ENCODE measurements around the gene KCNH4.

The KCNH4 gene

DNA sequence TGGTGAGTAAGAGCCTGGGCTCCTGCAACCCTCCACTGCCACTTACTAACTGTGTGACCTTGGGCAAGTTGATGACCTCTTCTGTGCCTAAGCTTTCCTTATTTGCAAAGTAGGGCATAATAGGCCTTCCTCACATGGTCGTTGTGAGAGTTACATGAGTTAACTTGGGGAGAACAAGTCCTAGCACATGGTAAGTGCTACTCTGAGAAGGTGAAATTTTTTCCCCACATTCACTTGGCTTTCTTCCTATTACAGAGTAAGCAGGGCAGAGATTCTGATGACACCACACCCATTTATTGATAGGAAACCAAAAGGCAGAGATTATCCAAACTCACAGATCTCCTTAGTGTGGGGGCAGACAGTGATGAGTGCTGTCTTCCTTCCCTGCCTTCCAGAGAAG, 1.6 kb downstream of the KCNH4 start:
- peaks cover 7 to 19% of the 10 kb centered on the region in 2 donors for H3K27me3 ChIP-seq (ENCODE audit: control insufficient read depth in 2 of 2, insufficient read depth in 2 of 2, low read length in 2 of 2)
- no peak overlapping the region for H3K4me3 ChIP-seq (ENCODE audit: low read length in 2 of 2)
- no peaks in the 10 kb centered on the region for H3K9me3 ChIP-seq (ENCODE audit: control insufficient read depth in 2 of 2, low read length in 2 of 2)
- H3K9ac ChIP-seq (ENCODE audit: low read depth in 1 of 2, low read length in 2 of 2) = no peak overlapping the region
- H3K36me3 ChIP-seq (ENCODE audit: control insufficient read depth in 2 of 2, insufficient read depth in 2 of 2, low read length in 2 of 2) = no peaks in the 10 kb centered on the region
- peaks cover 18 to 26% of the 10 kb centered on the region in 2 donors for H3K4me1 ChIP-seq (ENCODE audit: control insufficient read depth in 2 of 2, insufficient read depth in 2 of 2, low read length in 2 of 2)
- no peak overlapping the region for H3K27ac ChIP-seq (ENCODE audit: low read depth in 2 of 2, low read length in 2 of 2)

- H3K9me3 ChIP-seq (ENCODE audit: control insufficient read depth in 2 of 2, low read length in 2 of 2) = no peaks in the 10 kb centered on the region
- no peak overlapping the region for H3K9ac ChIP-seq (ENCODE audit: low read depth in 1 of 2, low read length in 2 of 2)
- H3K27ac ChIP-seq (ENCODE audit: low read depth in 2 of 2, low read length in 2 of 2) = no peak overlapping the region
- peaks cover 7 to 19% of the 10 kb centered on the region in 2 donors for H3K27me3 ChIP-seq (ENCODE audit: control insufficient read depth in 2 of 2, insufficient read depth in 2 of 2, low read length in 2 of 2)
- no peaks in the 10 kb centered on the region for H3K36me3 ChIP-seq (ENCODE audit: control insufficient read depth in 2 of 2, insufficient read depth in 2 of 2, low read length in 2 of 2)
- H3K4me3 ChIP-seq (ENCODE audit: low read length in 2 of 2) = no peak overlapping the region
- peaks cover 14 to 23% of the 10 kb centered on the region in 2 donors for H3K4me1 ChIP-seq (ENCODE audit: control insufficient read depth in 2 of 2, insufficient read depth in 2 of 2, low read length in 2 of 2)
Measured at GRCh38 chr17:42178817-42179216, 2.1 kb downstream of the KCNH4 start.

GRCh38 chr17:42177684-42178083, 3.3 kb downstream of the KCNH4 start:
- Histone ChIP-seq H3K27me3 (ENCODE audit: control insufficient read depth in 2 of 2, insufficient read depth in 2 of 2, low read length in 2 of 2) (peaks cover 7 to 19% of the 10 kb centered on the region in 2 donors), H3K4me3 (ENCODE audit: low read length in 2 of 2) (no peak overlapping the region), H3K4me1 (ENCODE audit: control insufficient read depth in 2 of 2, insufficient read depth in 2 of 2, low read length in 2 of 2) (peaks cover 3 to 12% of the 10 kb centered on the region in 2 donors), H3K36me3 (ENCODE audit: control insufficient read depth in 2 of 2, insufficient read depth in 2 of 2, low read length in 2 of 2) (no peaks in the 10 kb centered on the region), H3K9ac (ENCODE audit: low read depth in 1 of 2, low read length in 2 of 2) (no peak overlapping the region), H3K27ac (ENCODE audit: low read depth in 2 of 2, low read length in 2 of 2) (no peak overlapping the region), H3K9me3 (ENCODE audit: control insufficient read depth in 2 of 2, low read length in 2 of 2) (no peaks in the 10 kb centered on the region)

DNA sequence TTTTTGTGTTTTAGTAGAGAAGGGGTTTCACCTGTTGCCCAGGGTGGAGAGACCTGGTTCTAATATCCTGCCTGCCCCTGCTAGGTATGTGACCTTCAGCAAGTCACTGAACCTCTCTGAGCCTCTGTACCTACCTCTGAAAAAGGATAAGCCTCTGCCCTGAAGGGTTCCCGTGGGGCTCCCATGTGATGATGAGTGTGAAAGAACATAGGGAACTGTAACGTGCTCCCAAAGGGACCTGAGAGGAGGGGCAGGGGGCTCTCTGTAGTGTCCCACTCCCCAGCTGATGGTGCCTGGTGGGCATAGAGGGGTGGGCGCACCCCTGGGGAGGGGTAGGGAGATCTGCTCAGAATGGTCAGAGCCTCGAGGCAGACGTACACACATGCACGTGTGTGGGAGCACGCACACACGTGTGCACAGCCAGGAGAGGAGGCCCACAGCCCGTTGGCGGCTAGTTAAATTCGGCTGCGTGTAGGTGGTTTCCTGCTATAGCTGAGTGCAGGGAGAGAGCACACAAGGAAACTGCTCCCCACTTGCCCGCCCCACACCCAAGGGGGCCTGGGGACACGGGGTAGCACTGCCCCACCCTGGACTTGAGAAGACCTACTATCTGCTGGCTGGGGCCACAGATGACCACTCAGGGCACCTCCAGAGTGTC, 6.7 kb downstream of the KCNH4 start:
- Histone ChIP-seq H3K9ac (ENCODE audit: low read depth in 1 of 2, low read length in 2 of 2) (no peak overlapping the region), H3K9me3 (ENCODE audit: control insufficient read depth in 2 of 2, low read length in 2 of 2) (no peaks in the 10 kb centered on the region), H3K36me3 (ENCODE audit: control insufficient read depth in 2 of 2, insufficient read depth in 2 of 2, low read length in 2 of 2) (no peaks in the 10 kb centered on the region), H3K27me3 (ENCODE audit: control insufficient read depth in 2 of 2, insufficient read depth in 2 of 2, low read length in 2 of 2) (no peaks in the 10 kb centered on the region), H3K4me1 (ENCODE audit: control insufficient read depth in 2 of 2, insufficient read depth in 2 of 2, low read length in 2 of 2) (no peaks in the 10 kb centered on the region), H3K27ac (ENCODE audit: low read depth in 2 of 2, low read length in 2 of 2) (no peak overlapping the region), H3K4me3 (ENCODE audit: low read length in 2 of 2) (no peak overlapping the region)

- H3K27ac ChIP-seq (ENCODE audit: low read depth in 2 of 2, low read length in 2 of 2) = no peak overlapping the region
- no peak overlapping the region for H3K9ac ChIP-seq (ENCODE audit: low read depth in 1 of 2, low read length in 2 of 2)
- H3K4me1 ChIP-seq (ENCODE audit: control insufficient read depth in 2 of 2, insufficient read depth in 2 of 2, low read length in 2 of 2) = no peaks in the 10 kb centered on the region
- no peaks in the 10 kb centered on the region for H3K27me3 ChIP-seq (ENCODE audit: control insufficient read depth in 2 of 2, insufficient read depth in 2 of 2, low read length in 2 of 2)
- no peaks in the 10 kb centered on the region for H3K36me3 ChIP-seq (ENCODE audit: control insufficient read depth in 2 of 2, insufficient read depth in 2 of 2, low read length in 2 of 2)
- no peaks in the 10 kb centered on the region for H3K9me3 ChIP-seq (ENCODE audit: control insufficient read depth in 2 of 2, low read length in 2 of 2)
- no peak overlapping the region for H3K4me3 ChIP-seq (ENCODE audit: low read length in 2 of 2)
Measured at GRCh38 chr17:42171831-42172230, 9.1 kb downstream of the KCNH4 start.

DNA sequence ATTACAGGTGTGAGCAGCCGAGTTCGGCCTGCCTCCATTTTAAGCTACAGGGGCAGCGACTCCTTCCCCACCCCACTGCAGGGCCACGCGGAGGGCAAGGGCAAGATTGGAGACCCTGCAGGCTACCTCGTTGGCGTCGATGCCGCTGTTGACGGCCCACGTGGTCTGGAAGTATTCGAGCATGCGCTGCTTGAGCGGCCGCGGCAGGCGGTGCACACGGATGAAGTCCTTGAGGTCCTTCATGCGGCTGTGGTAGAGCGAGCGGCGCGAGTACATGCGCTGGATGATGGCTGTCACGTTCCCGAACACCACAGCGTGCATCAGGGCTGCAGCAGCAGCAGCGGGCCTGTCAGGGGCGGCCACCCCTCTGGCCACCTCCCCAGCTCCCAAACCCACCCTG, 11.6 kb downstream of the KCNH4 start:
- H3K27me3 ChIP-seq (ENCODE audit: control insufficient read depth in 2 of 2, insufficient read depth in 2 of 2, low read length in 2 of 2) = no peaks in the 10 kb centered on the region
- H3K4me1 ChIP-seq (ENCODE audit: control insufficient read depth in 2 of 2, insufficient read depth in 2 of 2, low read length in 2 of 2) = no peaks in the 10 kb centered on the region
- H3K9ac ChIP-seq (ENCODE audit: low read depth in 1 of 2, low read length in 2 of 2) = no peak overlapping the region
- H3K9me3 ChIP-seq (ENCODE audit: control insufficient read depth in 2 of 2, low read length in 2 of 2) = no peaks in the 10 kb centered on the region
- no peak overlapping the region for H3K4me3 ChIP-seq (ENCODE audit: low read length in 2 of 2)
- H3K27ac ChIP-seq (ENCODE audit: low read depth in 2 of 2, low read length in 2 of 2) = no peak overlapping the region
- H3K36me3 ChIP-seq (ENCODE audit: control insufficient read depth in 2 of 2, insufficient read depth in 2 of 2, low read length in 2 of 2) = no peaks in the 10 kb centered on the region

GRCh38 chr17:42167807-42168206, 13.1 kb downstream of the KCNH4 start:
- no peak overlapping the region for H3K27ac ChIP-seq (ENCODE audit: low read depth in 2 of 2, low read length in 2 of 2)
- H3K4me1 ChIP-seq (ENCODE audit: control insufficient read depth in 2 of 2, insufficient read depth in 2 of 2, low read length in 2 of 2) = no peaks in the 10 kb centered on the region
- no peak overlapping the region for H3K4me3 ChIP-seq (ENCODE audit: low read length in 2 of 2)
- no peaks in the 10 kb centered on the region for H3K9me3 ChIP-seq (ENCODE audit: control insufficient read depth in 2 of 2, low read length in 2 of 2)
- H3K9ac ChIP-seq (ENCODE audit: low read depth in 1 of 2, low read length in 2 of 2) = no peak overlapping the region
- H3K27me3 ChIP-seq (ENCODE audit: control insufficient read depth in 2 of 2, insufficient read depth in 2 of 2, low read length in 2 of 2) = no peaks in the 10 kb centered on the region
- no peaks in the 10 kb centered on the region for H3K36me3 ChIP-seq (ENCODE audit: control insufficient read depth in 2 of 2, insufficient read depth in 2 of 2, low read length in 2 of 2)

DNA sequence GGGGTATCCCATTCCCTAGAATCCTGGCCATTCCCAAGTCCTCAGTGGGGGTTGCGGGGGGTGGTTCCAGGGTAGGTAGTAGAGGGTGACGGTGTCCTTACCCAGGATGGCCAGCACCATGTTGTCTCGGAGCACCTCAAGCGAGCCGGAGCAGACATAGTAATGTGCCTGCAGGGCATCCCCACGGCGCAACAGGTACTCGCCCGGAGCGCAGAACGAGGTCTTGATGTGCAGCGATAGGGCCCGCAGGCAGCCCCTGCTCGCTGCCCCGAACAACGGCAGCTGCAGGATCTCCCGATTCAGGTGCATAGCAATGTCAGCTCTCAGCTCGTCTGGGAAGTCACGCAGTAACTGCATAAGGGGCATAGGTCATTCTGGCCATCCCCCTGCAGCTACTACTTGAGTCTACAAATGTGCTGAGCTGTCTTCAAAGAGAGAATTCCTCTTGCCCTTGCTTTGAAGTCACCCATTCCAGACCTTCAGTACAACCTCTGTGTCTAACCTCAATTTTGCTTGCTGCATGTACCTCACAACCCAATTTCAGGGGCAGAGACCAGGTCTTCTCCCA, 14.7 kb downstream of the KCNH4 start:
- no peaks in the 10 kb centered on the region for H3K4me1 ChIP-seq (ENCODE audit: control insufficient read depth in 2 of 2, insufficient read depth in 2 of 2, low read length in 2 of 2)
- no peaks in the 10 kb centered on the region for H3K36me3 ChIP-seq (ENCODE audit: control insufficient read depth in 2 of 2, insufficient read depth in 2 of 2, low read length in 2 of 2)
- H3K9ac ChIP-seq (ENCODE audit: low read depth in 1 of 2, low read length in 2 of 2) = no peak overlapping the region
- H3K27me3 ChIP-seq (ENCODE audit: control insufficient read depth in 2 of 2, insufficient read depth in 2 of 2, low read length in 2 of 2) = no peaks in the 10 kb centered on the region
- H3K9me3 ChIP-seq (ENCODE audit: control insufficient read depth in 2 of 2, low read length in 2 of 2) = no peaks in the 10 kb centered on the region
- no peak overlapping the region for H3K27ac ChIP-seq (ENCODE audit: low read depth in 2 of 2, low read length in 2 of 2)
- H3K4me3 ChIP-seq (ENCODE audit: low read length in 2 of 2) = no peak overlapping the region

DNA sequence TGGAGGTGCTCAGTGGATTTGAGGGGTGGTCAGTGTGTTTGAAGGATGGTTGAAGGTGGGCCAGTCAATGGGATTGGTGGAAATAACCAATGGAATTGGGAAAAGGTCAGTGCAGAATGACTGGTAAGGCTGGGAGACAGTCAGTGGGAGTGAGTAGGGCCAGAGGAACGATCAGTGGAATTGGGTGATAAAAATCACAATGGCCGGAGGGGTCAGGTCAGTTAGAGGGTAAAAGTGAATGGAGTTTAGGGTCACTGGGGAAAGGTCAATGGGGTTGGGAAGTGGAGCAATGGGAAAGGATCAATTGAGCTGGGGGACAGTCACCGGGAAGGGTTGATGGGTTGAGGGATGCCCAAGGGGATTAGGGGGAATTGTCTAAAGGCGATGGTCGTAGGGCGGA, 15.2 kb downstream of the KCNH4 start:
- Histone ChIP-seq H3K9me3 (ENCODE audit: control insufficient read depth in 2 of 2, low read length in 2 of 2) (no peaks in the 10 kb centered on the region), H3K36me3 (ENCODE audit: control insufficient read depth in 2 of 2, insufficient read depth in 2 of 2, low read length in 2 of 2) (no peaks in the 10 kb centered on the region), H3K4me1 (ENCODE audit: control insufficient read depth in 2 of 2, insufficient read depth in 2 of 2, low read length in 2 of 2) (no peaks in the 10 kb centered on the region), H3K9ac (ENCODE audit: low read depth in 1 of 2, low read length in 2 of 2) (no peak overlapping the region), H3K4me3 (ENCODE audit: low read length in 2 of 2) (no peak overlapping the region), H3K27me3 (ENCODE audit: control insufficient read depth in 2 of 2, insufficient read depth in 2 of 2, low read length in 2 of 2) (no peaks in the 10 kb centered on the region), H3K27ac (ENCODE audit: low read depth in 2 of 2, low read length in 2 of 2) (no peak overlapping the region)

GRCh38 chr17:42163696-42164407, 17.1 kb downstream of the KCNH4 start:
- H3K27me3 ChIP-seq (ENCODE audit: control insufficient read depth in 2 of 2, insufficient read depth in 2 of 2, low read length in 2 of 2) = no peaks in the 10 kb centered on the region
- no peak overlapping the region for H3K4me3 ChIP-seq (ENCODE audit: low read length in 2 of 2)
- H3K36me3 ChIP-seq (ENCODE audit: control insufficient read depth in 2 of 2, insufficient read depth in 2 of 2, low read length in 2 of 2) = no peaks in the 10 kb centered on the region
- no peak overlapping the region for H3K9ac ChIP-seq (ENCODE audit: low read depth in 1 of 2, low read length in 2 of 2)
- H3K4me1 ChIP-seq (ENCODE audit: control insufficient read depth in 2 of 2, insufficient read depth in 2 of 2, low read length in 2 of 2) = no peaks in the 10 kb centered on the region
- H3K9me3 ChIP-seq (ENCODE audit: control insufficient read depth in 2 of 2, low read length in 2 of 2) = no peaks in the 10 kb centered on the region
- H3K27ac ChIP-seq (ENCODE audit: low read depth in 2 of 2, low read length in 2 of 2) = no peak overlapping the region

Measured in mucosa of rectum (tissue), 2 donors.